Peyer's patch (tissue), 4 donors: Measurements from ENCODE around the gene GSTCD.

ENCODE experiments used
- POLR2A ChIP-seq, 2 donors: fragments of 450-650 bp; IDR thresholded peaks; one replicate each; pipeline ENCODE4 v1.5.1; 2017; ENCODE audit warnings: antibody characterized with exemption in 2 of 2, mild to moderate bottlenecking in 2 of 2, moderate library complexity in 2 of 2
- TF ChIP-seq, protein P1 (sequence below), 6 experiments: fragments of 450-650 bp in 4 of 6; fragments of 200-600 bp in 2 of 6; sonication (generic) in 1 of 6; IDR thresholded peaks; one replicate each; pipeline ENCODE4 v1.5.1; 2017 to 2019; ENCODE audit warnings: antibody characterized with exemption in 6 of 6, mild to moderate bottlenecking in 3 of 6, moderate library complexity in 1 of 6

DNA sequence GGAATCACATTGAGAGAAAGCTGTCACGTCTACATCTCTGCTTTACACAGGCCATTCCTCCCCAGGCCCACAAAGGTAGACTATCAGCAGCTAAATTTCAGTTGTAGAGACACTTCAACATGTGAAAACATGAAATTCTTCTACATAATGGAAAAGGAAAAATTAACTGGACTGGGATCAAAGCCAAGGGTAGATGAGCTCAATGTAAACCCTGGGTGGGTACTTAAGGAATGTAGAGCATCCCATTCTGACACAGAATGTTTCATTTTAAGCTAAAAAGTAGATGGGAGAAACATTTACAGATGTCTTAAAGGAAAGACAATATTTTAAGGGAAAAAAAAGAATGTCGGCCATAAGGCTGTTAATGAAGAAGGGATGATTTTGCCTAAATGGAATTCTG, 135.4 kb downstream of the GSTCD start:
- no peak for TF ChIP-seq POLR2A (IDR thresholded peaks at IDR 0.05)
- TF ChIP-seq, protein P1, sequence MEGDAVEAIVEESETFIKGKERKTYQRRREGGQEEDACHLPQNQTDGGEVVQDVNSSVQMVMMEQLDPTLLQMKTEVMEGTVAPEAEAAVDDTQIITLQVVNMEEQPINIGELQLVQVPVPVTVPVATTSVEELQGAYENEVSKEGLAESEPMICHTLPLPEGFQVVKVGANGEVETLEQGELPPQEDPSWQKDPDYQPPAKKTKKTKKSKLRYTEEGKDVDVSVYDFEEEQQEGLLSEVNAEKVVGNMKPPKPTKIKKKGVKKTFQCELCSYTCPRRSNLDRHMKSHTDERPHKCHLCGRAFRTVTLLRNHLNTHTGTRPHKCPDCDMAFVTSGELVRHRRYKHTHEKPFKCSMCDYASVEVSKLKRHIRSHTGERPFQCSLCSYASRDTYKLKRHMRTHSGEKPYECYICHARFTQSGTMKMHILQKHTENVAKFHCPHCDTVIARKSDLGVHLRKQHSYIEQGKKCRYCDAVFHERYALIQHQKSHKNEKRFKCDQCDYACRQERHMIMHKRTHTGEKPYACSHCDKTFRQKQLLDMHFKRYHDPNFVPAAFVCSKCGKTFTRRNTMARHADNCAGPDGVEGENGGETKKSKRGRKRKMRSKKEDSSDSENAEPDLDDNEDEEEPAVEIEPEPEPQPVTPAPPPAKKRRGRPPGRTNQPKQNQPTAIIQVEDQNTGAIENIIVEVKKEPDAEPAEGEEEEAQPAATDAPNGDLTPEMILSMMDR (IDR thresholded peaks at IDR 0.05), result no peak
